ENCODE measurements around the gene CCDC34. TPM values are rescaled to one million over a fixed set of nuclear protein-coding genes. Genes with fewer than 3 reads are reported as not detected.

Gene CCDC34
- total RNA-seq, 1 donor from 2014 or later = 30.6 TPM

DNA sequence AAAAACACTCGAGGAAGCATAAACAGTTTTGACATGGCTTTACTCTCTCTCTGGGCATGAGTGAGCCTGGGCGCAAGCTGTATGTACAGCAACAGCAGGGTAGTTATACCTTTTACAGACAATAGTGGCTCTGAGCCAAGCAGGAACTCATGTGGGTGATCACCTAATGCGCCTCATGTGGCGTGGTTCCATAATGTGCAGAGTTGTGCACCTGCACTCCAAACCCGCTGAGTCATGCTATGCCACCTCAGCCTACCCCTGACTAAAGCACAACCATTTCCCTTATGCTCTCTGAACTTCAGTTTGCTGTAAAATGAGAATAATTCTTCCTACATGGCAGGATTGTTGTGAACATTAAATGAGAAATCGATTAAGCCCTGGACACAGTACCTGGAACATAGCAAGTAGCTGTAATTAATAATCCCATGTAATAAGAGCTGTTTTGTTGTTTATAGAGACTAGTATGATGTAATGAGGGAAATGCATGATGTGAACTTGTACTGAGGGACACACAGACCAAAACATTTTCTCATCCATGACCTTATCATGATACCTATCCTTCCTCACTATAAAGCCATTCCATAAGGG, 71.6 kb downstream of the CCDC34 start:
- H3K9me3 ChIP-seq (ENCODE audit: low read depth) = peaks cover 8% of the 10 kb centered on the region

DNA sequence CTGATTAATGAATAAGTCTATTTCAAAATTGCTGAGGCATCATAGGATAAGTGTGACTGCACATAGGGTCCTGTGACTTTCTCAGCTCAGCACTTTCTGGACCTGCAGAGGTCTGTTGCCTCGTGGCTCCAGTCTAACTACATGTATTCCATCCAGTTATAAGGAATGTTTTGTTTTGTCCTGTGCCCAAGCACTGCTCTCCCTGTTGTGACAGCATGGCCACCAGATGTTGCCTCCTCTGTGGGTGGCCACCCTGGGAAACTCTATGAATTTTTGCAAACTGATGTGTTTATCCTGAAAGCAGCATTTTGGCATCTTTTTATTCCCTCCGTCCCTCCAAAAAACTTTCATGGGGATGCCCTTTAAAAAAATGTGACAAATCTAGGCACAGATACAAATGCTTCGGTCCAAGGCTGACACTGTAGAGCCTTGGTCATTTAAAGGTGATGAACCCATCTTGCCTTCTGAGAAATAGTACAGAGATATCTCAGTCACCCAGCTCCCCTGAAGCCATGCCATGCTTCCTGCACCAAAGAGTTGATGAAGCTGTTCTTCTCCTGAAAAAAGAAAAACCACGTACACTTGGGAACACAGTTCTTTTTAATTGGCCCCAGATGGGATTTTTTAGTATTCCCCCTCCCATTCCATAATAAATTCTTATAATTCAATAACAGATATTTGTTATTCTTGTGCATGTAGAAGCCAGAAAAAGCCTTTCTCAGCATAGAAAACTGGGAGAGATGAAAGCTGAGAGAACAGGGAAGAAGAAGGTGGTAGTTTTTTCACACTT, 72.6 kb downstream of the CCDC34 start:
- peaks cover 18% of the 10 kb centered on the region for H3K36me3 Mint-ChIP-seq
- peaks cover 10% of the 10 kb centered on the region for H3F3A ChIP-seq (ENCODE audit: low read depth)
- no peaks in the 10 kb centered on the region for H4K20me1 ChIP-seq (ENCODE audit: low read depth)
- TF ChIP-seq EZH2 (IDR thresholded peaks at IDR 0.05) (no peak), EZH2phosphoT487 (IDR thresholded peaks at IDR 0.05) (no peak)
- TF ChIP-seq, protein P1, sequence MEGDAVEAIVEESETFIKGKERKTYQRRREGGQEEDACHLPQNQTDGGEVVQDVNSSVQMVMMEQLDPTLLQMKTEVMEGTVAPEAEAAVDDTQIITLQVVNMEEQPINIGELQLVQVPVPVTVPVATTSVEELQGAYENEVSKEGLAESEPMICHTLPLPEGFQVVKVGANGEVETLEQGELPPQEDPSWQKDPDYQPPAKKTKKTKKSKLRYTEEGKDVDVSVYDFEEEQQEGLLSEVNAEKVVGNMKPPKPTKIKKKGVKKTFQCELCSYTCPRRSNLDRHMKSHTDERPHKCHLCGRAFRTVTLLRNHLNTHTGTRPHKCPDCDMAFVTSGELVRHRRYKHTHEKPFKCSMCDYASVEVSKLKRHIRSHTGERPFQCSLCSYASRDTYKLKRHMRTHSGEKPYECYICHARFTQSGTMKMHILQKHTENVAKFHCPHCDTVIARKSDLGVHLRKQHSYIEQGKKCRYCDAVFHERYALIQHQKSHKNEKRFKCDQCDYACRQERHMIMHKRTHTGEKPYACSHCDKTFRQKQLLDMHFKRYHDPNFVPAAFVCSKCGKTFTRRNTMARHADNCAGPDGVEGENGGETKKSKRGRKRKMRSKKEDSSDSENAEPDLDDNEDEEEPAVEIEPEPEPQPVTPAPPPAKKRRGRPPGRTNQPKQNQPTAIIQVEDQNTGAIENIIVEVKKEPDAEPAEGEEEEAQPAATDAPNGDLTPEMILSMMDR (IDR thresholded peaks at IDR 0.05) = no peak
- peaks cover 5% of the 10 kb centered on the region for H3K27me3 Mint-ChIP-seq (ENCODE audit: insufficient read depth, low read depth)
- peaks cover 8% of the 10 kb centered on the region for H3K9me3 ChIP-seq (ENCODE audit: low read depth)
- no peaks in the 10 kb centered on the region for H3K36me3 ChIP-seq
- no peak overlapping the region for H2AFZ ChIP-seq (replicated peaks)
- H3K4me1 Mint-ChIP-seq = peaks cover 13% of the 10 kb centered on the region
- no peak overlapping the region for H3K4me2 ChIP-seq
- peaks cover 15% of the 10 kb centered on the region for H3K4me1 ChIP-seq
- no peak overlapping the region for H3K27ac Mint-ChIP-seq
- H3K9ac ChIP-seq = no peak overlapping the region
- no peaks in the 10 kb centered on the region for H3K27me3 ChIP-seq
- H3K9me3 Mint-ChIP-seq = peaks cover 38% of the 10 kb centered on the region
- no peaks in the 10 kb centered on the region for H3K79me2 ChIP-seq (ENCODE audit: low read depth)
- no peak overlapping the region for H3K27ac ChIP-seq
- no peak overlapping the region for H3K4me3 ChIP-seq
- DNase-seq (ENCODE audit: low spot score) = no peak
- H3K4me3 Mint-ChIP-seq = no peak overlapping the region

More for the DNA sequence above, 71.6 kb downstream of the CCDC34 start:
- Histone ChIP-seq H3K36me3 (no peaks in the 10 kb centered on the region), H3K4me2 (no peak overlapping the region), H3K4me1 (peaks cover 15% of the 10 kb centered on the region), H4K20me1 (ENCODE audit: low read depth) (no peaks in the 10 kb centered on the region), H3K27me3 (no peaks in the 10 kb centered on the region), H3K4me3 (no peak overlapping the region), H2AFZ (replicated peaks) (no peak overlapping the region), H3K27ac (no peak overlapping the region), H3K79me2 (ENCODE audit: low read depth) (no peaks in the 10 kb centered on the region), H3F3A (ENCODE audit: low read depth) (peaks cover 16% of the 10 kb centered on the region), H3K9ac (no peak overlapping the region)
- H3K36me3 Mint-ChIP-seq = peaks cover 18% of the 10 kb centered on the region
- no peak overlapping the region for H3K4me3 Mint-ChIP-seq
- peaks cover 38% of the 10 kb centered on the region for H3K9me3 Mint-ChIP-seq
- peak; percentile 21 for DNase-seq (ENCODE audit: low spot score)
- H3K27me3 Mint-ChIP-seq (ENCODE audit: insufficient read depth, low read depth) = peaks cover 5% of the 10 kb centered on the region
- no peak overlapping the region for H3K27ac Mint-ChIP-seq
- peaks cover 13% of the 10 kb centered on the region for H3K4me1 Mint-ChIP-seq
- TF ChIP-seq, protein P1 (IDR thresholded peaks at IDR 0.05) = no peak
- no peak for TF ChIP-seq EZH2 (IDR thresholded peaks at IDR 0.05)
- no peak for TF ChIP-seq EZH2phosphoT487 (IDR thresholded peaks at IDR 0.05)

Other genes starting within 250 kb of the CCDC34 start
- gene LGR4, start 109.6 kb upstream of the CCDC34 start, total RNA-seq (ENCODE audit: low replicate concordance) = 219 and 274 TPM in 2 replicates
- gene LIN7C, start 143.6 kb upstream of the CCDC34 start, total RNA-seq (ENCODE audit: low replicate concordance) = 44.5 and 82.1 TPM in 2 replicates

Measured in neural progenitor cell (in vitro differentiated cells).